ENCODE measurements around the gene ABCC8.

The ABCC8 gene

DNA sequence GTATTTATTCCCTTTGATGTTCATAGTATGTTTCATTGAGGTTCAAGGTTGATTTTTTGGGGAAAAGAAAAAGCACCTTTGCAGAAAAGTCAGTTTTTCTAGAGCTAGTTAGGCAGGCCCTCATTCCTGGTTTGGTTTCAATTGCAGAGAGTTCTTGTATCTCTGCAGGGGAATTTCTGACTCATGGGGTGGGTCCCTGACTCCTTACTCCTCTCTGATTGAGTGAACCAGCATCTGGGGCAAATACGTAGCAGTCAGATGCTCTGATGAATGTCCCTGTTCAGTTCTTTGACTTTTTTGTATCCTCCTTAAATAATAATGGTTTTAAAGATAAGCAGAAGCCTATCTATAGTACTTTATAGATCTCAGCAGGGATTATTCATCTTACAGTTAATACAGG lies 132.7 kb downstream of the ABCC8 start:
- DNase-seq = no peak

DNA sequence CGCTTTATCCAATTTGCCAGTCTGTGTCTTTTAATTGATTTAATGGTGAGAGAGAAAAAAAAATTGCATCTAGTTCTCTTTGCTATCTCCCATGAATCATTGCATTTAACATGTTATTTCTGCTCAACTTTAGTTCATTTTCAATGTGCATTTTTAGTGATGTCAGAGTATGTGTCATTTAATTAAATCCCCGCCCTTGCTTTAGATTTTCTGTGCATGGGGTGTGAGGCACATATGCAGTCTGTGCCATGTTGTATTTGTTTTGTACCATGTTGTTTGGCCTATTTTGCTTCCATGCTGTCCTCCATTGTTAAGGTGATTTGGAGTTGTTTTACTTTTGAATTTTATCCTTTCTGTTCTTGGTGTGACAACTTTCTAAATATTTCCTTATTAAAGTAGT lies 133.4 kb downstream of the ABCC8 start:
- DNase-seq = no peak
